ENCODE results near the gene CLCF1.

CLCF1 gene

GRCh38 chr11:67372993-67373647 is at the start of gene CLCF1:
CLCF1 (minus strand) TSS chr11:67373598; CDS start chr11:67373539, 59 bp downstream.
- no peak for DNase-seq

- no peak for DNase-seq
Measured at GRCh38 chr11:67422891-67423290, 49.5 kb upstream of the CLCF1 start.

GRCh38 chr11:67421430-67422031 is 48.1 kb upstream of the CLCF1 start:
- no peak for DNase-seq

- peak; percentile 98 for DNase-seq
Measured at GRCh38 chr11:67420646-67421429, 47.4 kb upstream of the CLCF1 start.

GRCh38 chr11:67420147-67420645 is 46.8 kb upstream of the CLCF1 start:
- no peak for DNase-seq

- DNase-seq = no peak
Measured at GRCh38 chr11:67419325-67420049, 46.1 kb upstream of the CLCF1 start.

GRCh38 chr11:67418476-67419281 is 45.3 kb upstream of the CLCF1 start:
- no peak for DNase-seq

GRCh38 chr11:67417425-67417824 is 44.0 kb upstream of the CLCF1 start:
- DNase-seq = no peak

GRCh38 chr11:67416416-67417335 is 43.3 kb upstream of the CLCF1 start:
- no peak for DNase-seq

- no peak for DNase-seq
Measured at GRCh38 chr11:67415501-67416304, 42.3 kb upstream of the CLCF1 start, which contains the start of gene CARNS1. CARNS1 (plus strand) TSS chr11:67415678; CDS start chr11:67416200, 522 bp downstream.

- DNase-seq = no peak
Measured at GRCh38 chr11:67413266-67413849, 40.0 kb upstream of the CLCF1 start.

GRCh38 chr11:67412495-67413179 is 39.2 kb upstream of the CLCF1 start:
- no peak for DNase-seq

GRCh38 chr11:67411785-67412152 is 38.4 kb upstream of the CLCF1 start:
- DNase-seq = no peak

- no peak for DNase-seq
Measured at GRCh38 chr11:67410984-67411784, 37.8 kb upstream of the CLCF1 start.

GRCh38 chr11:67410369-67410831 is 37.0 kb upstream of the CLCF1 start:
- DNase-seq = no peak

GRCh38 chr11:67409781-67410368 is 36.5 kb upstream of the CLCF1 start:
- DNase-seq = no peak

GRCh38 chr11:67409261-67409666 is 35.9 kb upstream of the CLCF1 start:
- DNase-seq = peak; percentile 89

Data from activated CD4-positive, alpha-beta T cell treated with anti-CD3 and anti-CD28 coated beads, Interleukin-2, amount 50 U/mL, for 16 hours (primary cell).